GM18508 (cell line): ENCODE results near the gene ZNF235.
"Not testable (repeated sequence)": the region's sequence is repeated elsewhere in the genome, so short reads cannot be mapped to it uniquely, and the experiment has no call there.

Source experiments
- ATAC-seq: cut with Tn5 transposase; IDR thresholded peaks from one replicate; pipeline ENCODE4 v1.9.1; 2021; ENCODE audit warnings: moderate number of reproducible peaks; ENCODE audit not compliant: insufficient read depth, unreplicated experiment

The ZNF235 gene

GRCh38 chr19:44304659-44305193 is at the start of gene ZNF235:
ZNF235 (minus strand) TSS chr19:44305025; CDS start chr19:44303404, 1,621 bp downstream.
- ATAC-seq = peak; percentile 65

GRCh38 chr19:44346556-44346955 is 41.7 kb upstream of the ZNF235 start:
- ATAC-seq = no peak

- ATAC-seq = no peak
Measured at GRCh38 chr19:44345959-44346358, 41.1 kb upstream of the ZNF235 start.

GRCh38 chr19:44344255-44344654 is 39.4 kb upstream of the ZNF235 start:
- ATAC-seq = no peak

- ATAC-seq = no peak
Measured at GRCh38 chr19:44341794-44342193, 37.0 kb upstream of the ZNF235 start.

- not testable (repeated sequence) for ATAC-seq
Measured at GRCh38 chr19:44334639-44335038, 29.8 kb upstream of the ZNF235 start.

- ATAC-seq = no peak
Measured at GRCh38 chr19:44332145-44332544, 27.3 kb upstream of the ZNF235 start.

- no peak for ATAC-seq
Measured at GRCh38 chr19:44315883-44316282, 11.1 kb upstream of the ZNF235 start.

- no peak for ATAC-seq
Measured at GRCh38 chr19:44313231-44313630, 8.4 kb upstream of the ZNF235 start.

- ATAC-seq = no peak
Measured at GRCh38 chr19:44308011-44308410, 3.2 kb upstream of the ZNF235 start.

GRCh38 chr19:44306283-44306682 is 1.5 kb upstream of the ZNF235 start:
- no peak for ATAC-seq

GRCh38 chr19:44305457-44305856 is 632 bp upstream of the ZNF235 start:
- ATAC-seq = no peak

- no peak for ATAC-seq
Measured at GRCh38 chr19:44303976-44304568, 753 bp downstream of the ZNF235 start.

- ATAC-seq = no peak
Measured at GRCh38 chr19:44303320-44303719, 1.5 kb downstream of the ZNF235 start.

- no peak for ATAC-seq
Measured at GRCh38 chr19:44284968-44285367, 19.9 kb downstream of the ZNF235 start.

- no peak for ATAC-seq
Measured at GRCh38 chr19:44282846-44283245, 22.0 kb downstream of the ZNF235 start.

GRCh38 chr19:44280916-44281315 is 23.9 kb downstream of the ZNF235 start:
- no peak for ATAC-seq

- no peak for ATAC-seq
Measured at GRCh38 chr19:44278181-44278690, 26.6 kb downstream of the ZNF235 start.

- no peak for ATAC-seq
Measured at GRCh38 chr19:44277331-44277730, 27.5 kb downstream of the ZNF235 start.

- no peak for ATAC-seq
Measured at GRCh38 chr19:44260695-44261446, 44.0 kb downstream of the ZNF235 start.

- no peak for ATAC-seq
Measured at GRCh38 chr19:44260343-44260681, 44.5 kb downstream of the ZNF235 start.
